ENCODE measurements around the gene CRB3. TPM values are rescaled to one million over a fixed set of nuclear protein-coding genes. Genes with fewer than 3 reads are reported as not detected.

The CRB3 gene
- total and polyA plus RNA-seq, 2 of the 13 experiments (the other 11 are each of a cell fraction or from before 2014, with no cell fraction given) = 10.6 to 25.6 TPM

DNA sequence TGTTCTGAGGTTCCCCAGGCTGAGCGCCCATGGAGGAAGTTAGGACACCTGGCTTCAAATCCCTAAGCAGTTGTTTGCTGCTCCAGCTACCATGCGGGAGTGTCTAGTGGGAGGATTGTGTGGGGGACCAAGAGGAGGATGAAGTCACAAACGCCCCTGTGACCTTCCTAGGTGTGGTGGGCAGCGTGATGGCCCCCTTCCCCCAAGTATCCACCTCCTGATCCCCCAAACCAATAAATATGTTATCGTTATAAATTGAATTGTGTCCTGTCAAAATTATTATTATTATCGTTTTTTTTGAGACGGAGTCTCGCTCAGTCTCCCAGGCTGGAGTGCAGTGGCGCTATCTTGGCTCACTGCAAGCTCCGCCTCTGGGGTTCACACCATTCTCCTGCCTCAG is 30.4 kb upstream of the CRB3 start, which contains the start of gene SLC25A41:
Gene SLC25A41, minus strand, starts transcription at position 101 of the 400 bp plus-strand sequence. Its CDS starts 70 bp downstream, at position 31.
- no peak within 1 kb of the TSS for H3K27ac ChIP-seq (ENCODE audit: extremely low read length, insufficient read depth, low read length)
- no peaks in the 10 kb centered on the region for H3K9me3 ChIP-seq (ENCODE audit: low read length)
- no peak for DNase-seq (ENCODE audit: low spot score)
- no peak within 1 kb of the TSS for H2AFZ ChIP-seq (ENCODE audit: low read length)
- H3K4me1 ChIP-seq (ENCODE audit: insufficient read depth, low read length) = 0 out of 2 replicates have a peak, but pooled peaks cover 4% of the 10 kb centered on the region
- TF ChIP-seq ZFP37 (CRISPR knock-in tag; IDR thresholded peaks at IDR 0.05; ENCODE audit: borderline replicate concordance) = no peak
- no peak for TF ChIP-seq ZBTB7A (CRISPR knock-in tag; IDR thresholded peaks at IDR 0.05)
- WGBS (ENCODE audit: low lambda C conversion rate) = 79% methylated on average over 9 of the region's 10 CpGs
- no peak within 1 kb of the TSS for H3K4me3 ChIP-seq (replicated peaks in 1 of 3; ENCODE audit: insufficient read depth in 1 of 3, low read depth in 2 of 3, low read length in 3 of 3)
- ChIA-PET CTCF (ENCODE audit: low intra/inter-chr PET ratio, low total read pairs) (no interaction called here), POLR2A (interaction anchor here (2.6 kb wide), 1 partner anchor 9 kb away, joined by 10 read pairs; the partner anchor contains the start of gene KHSRP)
- FAIRE-seq = no peak
- in situ Hi-C loops (cut with HindIII; ENCODE audit: extremely low pct_ligation_motif_present, low pct_unique_long_range_greater_than_20kb) (no loop called here), intact Hi-C loops (cut with micrococcal nuclease; ENCODE audit: unreplicated experiment) (no loop called here)
- H3K9ac ChIP-seq (ENCODE audit: insufficient read depth, low read depth, low read length) = no peak within 1 kb of the TSS
- H3K4me2 ChIP-seq (ENCODE audit: low read depth, low read length) = no peak within 1 kb of the TSS
- no peaks in the 10 kb centered on the region for H4K20me1 ChIP-seq (ENCODE audit: insufficient read depth, low read length)
- H3K36me3 ChIP-seq (replicated peaks in 1 of 2; ENCODE audit: control insufficient read depth in 1 of 2, insufficient read depth in 2 of 2, low read length in 2 of 2) = no peaks in the 10 kb centered on the region
- no TSS peak for BruUV-seq (replicated peaks)
- no peaks in the 10 kb centered on the region for H3K79me2 ChIP-seq (ENCODE audit: insufficient read depth, low read length)
- H3K27me3 ChIP-seq (ENCODE audit: control insufficient read depth in 1 of 2, insufficient read depth in 2 of 2, low read length in 2 of 2) = no peaks in the 10 kb centered on the region
- no peak for ATAC-seq

DNA sequence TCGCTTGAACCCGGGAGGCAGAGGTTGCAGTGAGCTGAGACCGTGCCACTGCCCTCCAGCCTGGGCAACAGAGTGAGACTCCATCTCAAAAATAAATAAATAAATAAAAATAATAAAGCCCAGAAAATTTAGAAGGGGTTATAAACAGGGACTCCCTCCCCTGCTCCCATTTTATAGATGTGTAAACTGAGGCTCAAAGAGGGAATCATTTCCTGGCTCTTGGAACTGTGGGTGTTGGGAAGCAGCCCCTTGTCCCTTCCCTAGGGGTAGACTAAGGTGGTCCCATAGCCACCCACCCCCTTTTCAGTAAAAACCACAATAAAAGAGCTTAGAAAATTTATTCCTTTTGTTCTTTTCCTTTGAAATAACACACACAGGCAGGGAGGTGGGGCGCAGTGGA is 24.3 kb upstream of the CRB3 start:
- Histone ChIP-seq H2AFZ (ENCODE audit: low read length) (no peak overlapping the region), H3K9me3 (ENCODE audit: low read length) (no peaks in the 10 kb centered on the region), H3K4me3 (replicated peaks in 1 of 3; ENCODE audit: insufficient read depth in 1 of 3, low read depth in 2 of 3, low read length in 3 of 3) (no peak overlapping the region), H3K36me3 (replicated peaks in 1 of 2; ENCODE audit: control insufficient read depth in 1 of 2, insufficient read depth in 2 of 2, low read length in 2 of 2) (no peaks in the 10 kb centered on the region), H3K27ac (ENCODE audit: extremely low read length, insufficient read depth, low read length) (no peak overlapping the region), H4K20me1 (ENCODE audit: insufficient read depth, low read length) (no peaks in the 10 kb centered on the region), H3K4me2 (ENCODE audit: low read depth, low read length) (no peak overlapping the region), H3K4me1 (ENCODE audit: insufficient read depth, low read length) (0 out of 2 replicates have a peak, but pooled peaks cover 4% of the 10 kb centered on the region), H3K27me3 (ENCODE audit: control insufficient read depth in 1 of 2, insufficient read depth in 2 of 2, low read length in 2 of 2) (no peaks in the 10 kb centered on the region), H3K9ac (ENCODE audit: insufficient read depth, low read depth, low read length) (no peak overlapping the region), H3K79me2 (ENCODE audit: insufficient read depth, low read length) (no peaks in the 10 kb centered on the region)
- POLR2A ChIA-PET = no interaction called here
- TF ChIP-seq ZNF629 (CRISPR knock-in tag; conservative IDR thresholded peaks at IDR 0.05) = peak; percentile 55
- no peak for TF ChIP-seq ZNF619 (CRISPR knock-in tag; IDR thresholded peaks at IDR 0.05)
- TF ChIP-seq ZFY (CRISPR knock-in tag; IDR thresholded peaks at IDR 0.05) = no peak
- no peak for TF ChIP-seq CCDC6 (CRISPR knock-in tag; IDR thresholded peaks at IDR 0.05)
- TF ChIP-seq NFATC3 (CRISPR knock-in tag; IDR thresholded peaks at IDR 0.05) = no peak
- TF ChIP-seq ZSCAN12 (CRISPR knock-in tag; IDR thresholded peaks at IDR 0.05) = no peak
- TF ChIP-seq, protein P1, sequence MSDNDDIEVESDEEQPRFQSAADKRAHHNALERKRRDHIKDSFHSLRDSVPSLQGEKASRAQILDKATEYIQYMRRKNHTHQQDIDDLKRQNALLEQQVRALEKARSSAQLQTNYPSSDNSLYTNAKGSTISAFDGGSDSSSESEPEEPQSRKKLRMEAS (IDR thresholded peaks at IDR 0.05) = no peak
- TF ChIP-seq, protein P2, sequence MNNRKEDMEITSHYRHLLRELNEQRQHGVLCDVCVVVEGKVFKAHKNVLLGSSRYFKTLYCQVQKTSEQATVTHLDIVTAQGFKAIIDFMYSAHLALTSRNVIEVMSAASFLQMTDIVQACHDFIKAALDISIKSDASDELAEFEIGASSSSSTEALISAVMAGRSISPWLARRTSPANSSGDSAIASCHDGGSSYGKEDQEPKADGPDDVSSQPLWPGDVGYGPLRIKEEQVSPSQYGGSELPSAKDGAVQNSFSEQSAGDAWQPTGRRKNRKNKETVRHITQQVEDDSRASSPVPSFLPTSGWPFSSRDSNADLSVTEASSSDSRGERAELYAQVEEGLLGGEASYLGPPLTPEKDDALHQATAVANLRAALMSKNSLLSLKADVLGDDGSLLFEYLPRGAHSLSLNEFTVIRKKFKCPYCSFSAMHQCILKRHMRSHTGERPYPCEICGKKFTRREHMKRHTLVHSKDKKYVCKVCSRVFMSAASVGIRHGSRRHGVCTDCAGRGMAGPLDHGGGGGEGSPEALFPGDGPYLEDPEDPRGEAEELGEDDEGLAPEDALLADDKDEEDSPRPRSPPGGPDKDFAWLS (CRISPR knock-in tag; IDR thresholded peaks at IDR 0.05; ENCODE audit: borderline replicate concordance) = no peak
- 93% methylated on average over 4 of the region's 4 CpGs for WGBS (ENCODE audit: low lambda C conversion rate)
- no peak for ATAC-seq
- no peak for DNase-seq (ENCODE audit: low spot score)
- FAIRE-seq = no peak
- in situ Hi-C loops (cut with HindIII; ENCODE audit: extremely low pct_ligation_motif_present, low pct_unique_long_range_greater_than_20kb) (no loop called here), intact Hi-C loops (cut with micrococcal nuclease; ENCODE audit: unreplicated experiment) (no loop called here)
- no TSS peak for BruUV-seq (replicated peaks)
- CTCF ChIA-PET (ENCODE audit: low intra/inter-chr PET ratio, low total read pairs) = no interaction called here

Data from HepG2 (cell line).